PC-3 (cell line): ENCODE data around the gene SRRM1. TPM values are rescaled to one million over a fixed set of nuclear protein-coding genes. Genes with fewer than 3 reads are reported as not detected.
"Not testable (repeated sequence)": the region's sequence is repeated elsewhere in the genome, so short reads cannot be mapped to it uniquely, and the experiment has no call there.

Experiments
- ATAC-seq: fragments of 200-7000 bp; cut with Tn5 transposase; 2 replicates; pipeline ENCODE4 v1.9.1; 2020; ENCODE audit warnings: mild to moderate bottlenecking, moderate library complexity
- BruUV-seq: library from RNA; stranded (reverse); fragments of 400-500 nt; replicated peaks from 2 replicates; lab custom pipeline; 2021; lab: Mats Ljungman, UMichigan
- CTCF ChIA-PET: fragments of 300-600 bp; sonication (Branson Sonifier 250); formaldehyde crosslinking; loops from one replicate; lab custom pipeline; 2022; ENCODE audit warnings: antibody characterized with exemption; lab: Charles Lee
- POLR2A ChIA-PET: fragments of 300-600 bp; sonication (Branson Sonifier 250); formaldehyde crosslinking; loops from one replicate; lab custom pipeline; 2022; ENCODE audit warnings: antibody characterized with exemption; ENCODE audit not compliant: unreplicated experiment; lab: Charles Lee
- DNase-seq: peaks from one replicate; pipeline ENCODE4 v3.0.0-alpha.2; 2015
- H2AFZ ChIP-seq: fragments of 300-600 bp; sonication (generic); 2 replicates; pipeline ENCODE4 v1.6.0; 2016; ENCODE audit warnings: antibody characterized with exemption, low read length
- H3F3A ChIP-seq: fragments of 300-600 bp; sonication (generic); one replicate; pipeline ENCODE4 v1.6.0; 2017; ENCODE audit warnings: antibody characterized with exemption, low read length, control low read depth, mild to moderate bottlenecking; ENCODE audit not compliant: unreplicated experiment
- H3K27ac ChIP-seq: fragments of 300-600 bp; sonication (generic); 2 replicates; pipeline ENCODE4 v1.5.1; 2016; ENCODE audit warnings: mild to moderate bottlenecking, low read length
- H3K27me3 ChIP-seq: fragments of 300-600 bp; sonication (generic); 2 replicates; pipeline ENCODE4 v1.6.1; 2016; ENCODE audit warnings: low read length, mixed read lengths
- H3K36me3 ChIP-seq: fragments of 300-600 bp; sonication (generic); 2 replicates; pipeline ENCODE4 v1.6.1; 2016; ENCODE audit warnings: low read depth, mixed run types, low read length, mixed read lengths
- H3K4me1 ChIP-seq: fragments of 300-600 bp; sonication (generic); 2 replicates; pipeline ENCODE4 v1.5.1; 2016; ENCODE audit warnings: low read length; ENCODE audit not compliant: insufficient read depth
- H3K4me2 ChIP-seq: fragments of 300-600 bp; sonication (generic); 2 replicates; pipeline ENCODE4 v1.6.0; 2016; ENCODE audit warnings: low read length
- H3K4me3 ChIP-seq: fragments of 300-600 bp; sonication (generic); 2 replicates; pipeline ENCODE4 v1.5.1; 2016; ENCODE audit warnings: mild to moderate bottlenecking, low read length, mixed read lengths
- H3K79me2 ChIP-seq: fragments of 300-600 bp; sonication (generic); 2 replicates; pipeline ENCODE4 v1.6.1; 2017; ENCODE audit warnings: low read length, mixed read lengths
- H3K9ac ChIP-seq: fragments of 300-600 bp; sonication (generic); 2 replicates; pipeline ENCODE4 v1.6.0; 2016; ENCODE audit warnings: mild to moderate bottlenecking, low read length
- H3K9me2 ChIP-seq: fragments of 300-600 bp; sonication (generic); replicated peaks from 2 replicates; pipeline ENCODE4 v1.6.1; 2016; ENCODE audit warnings: mixed run types, low read length, mixed read lengths
- H3K9me3 ChIP-seq: fragments of 300-600 bp; sonication (generic); 2 replicates; pipeline ENCODE4 v1.6.1; 2016; ENCODE audit warnings: low read length, mixed read lengths
- H4K20me1 ChIP-seq: fragments of 300-600 bp; sonication (generic); 2 replicates; pipeline ENCODE4 v1.6.1; 2016; ENCODE audit warnings: low read length, mixed read lengths
- CTCF ChIP-seq: fragments of 300-600 bp; sonication (generic); conservative IDR thresholded peaks from 2 replicates; pipeline ENCODE4 v1.5.1; 2017; ENCODE audit warnings: antibody characterized with exemption, low read depth, mild to moderate bottlenecking, low read length
- EZH2 ChIP-seq: fragments of 300-600 bp; sonication (generic); IDR thresholded peaks from one replicate; pipeline ENCODE4 v1.6.1; 2017; ENCODE audit warnings: antibody characterized with exemption, mild to moderate bottlenecking, low read length; ENCODE audit not compliant: unreplicated experiment
- EZH2phosphoT487 ChIP-seq: fragments of 300-600 bp; sonication (generic); IDR thresholded peaks from 2 replicates; pipeline ENCODE4 v1.6.1; 2018; ENCODE audit warnings: mild to moderate bottlenecking, antibody characterized with exemption, low read length, borderline replicate concordance
- intact Hi-C: fragments of 100-400 bp; cut with micrococcal nuclease; formaldehyde crosslinking; loops from 2 replicates; pipeline ENCODE4 v1.9.0; 2023
- total RNA-seq: library from RNA; depleted of rRNA; stranded (reverse); fragments of >200 nt; gene quantifications from 2 replicates; pipeline ENCODE4 v1.2.3, GENCODE V29; 2014

The SRRM1 gene
- total RNA-seq, 1 experiment from 2014 or later = 30.7 TPM

- Histone ChIP-seq H3K4me2 (no peak overlapping the region), H3K9ac (no peak overlapping the region), H3K4me3 (no peak overlapping the region), H3K79me2 (no peaks in the 10 kb centered on the region), H3K27ac (no peak overlapping the region), H4K20me1 (no peaks in the 10 kb centered on the region), H3K9me2 (no peaks in the 10 kb centered on the region), H3F3A (no peaks in the 10 kb centered on the region), H3K9me3 (no peaks in the 10 kb centered on the region), H3K27me3 (no peaks in the 10 kb centered on the region), H3K4me1 (peaks cover 15% of the 10 kb centered on the region), H3K36me3 (no peaks in the 10 kb centered on the region), H2AFZ (no peak overlapping the region)
- TF ChIP-seq CTCF = no peak
- TF ChIP-seq EZH2 = no peak
- no peak for TF ChIP-seq EZH2phosphoT487
- intact Hi-C loops = no loop called here
- DNase-seq (no peak), ATAC-seq (no peak)
- ChIA-PET POLR2A (no interaction called here), CTCF (no interaction called here)
- no TSS peak for BruUV-seq
Observed at GRCh38 chr1:24717887-24718650, 75.0 kb downstream of the SRRM1 start.

- Histone ChIP-seq H3K36me3 (no peaks in the 10 kb centered on the region), H3K4me1 (peaks cover 24% of the 10 kb centered on the region), H3K9me2 (no peaks in the 10 kb centered on the region), H3K9me3 (no peaks in the 10 kb centered on the region), H3K27me3 (no peaks in the 10 kb centered on the region), H4K20me1 (no peaks in the 10 kb centered on the region), H3K4me3 (no peak overlapping the region), H2AFZ (peak overlapping the region; percentile 54), H3F3A (no peaks in the 10 kb centered on the region), H3K9ac (no peak overlapping the region), H3K79me2 (no peaks in the 10 kb centered on the region), H3K4me2 (no peak overlapping the region), H3K27ac (peak overlapping the region; percentile 28)
- ChIA-PET CTCF (no interaction called here), POLR2A (no interaction called here)
- TF ChIP-seq EZH2phosphoT487 (no peak), EZH2 (no peak), CTCF (no peak)
- intact Hi-C loops = no loop called here
- BruUV-seq = no TSS peak
- peak; percentile 70 for DNase-seq
- peak; percentile 44 for ATAC-seq
Observed at GRCh38 chr1:24720152-24720551, 77.0 kb downstream of the SRRM1 start.

DNA sequence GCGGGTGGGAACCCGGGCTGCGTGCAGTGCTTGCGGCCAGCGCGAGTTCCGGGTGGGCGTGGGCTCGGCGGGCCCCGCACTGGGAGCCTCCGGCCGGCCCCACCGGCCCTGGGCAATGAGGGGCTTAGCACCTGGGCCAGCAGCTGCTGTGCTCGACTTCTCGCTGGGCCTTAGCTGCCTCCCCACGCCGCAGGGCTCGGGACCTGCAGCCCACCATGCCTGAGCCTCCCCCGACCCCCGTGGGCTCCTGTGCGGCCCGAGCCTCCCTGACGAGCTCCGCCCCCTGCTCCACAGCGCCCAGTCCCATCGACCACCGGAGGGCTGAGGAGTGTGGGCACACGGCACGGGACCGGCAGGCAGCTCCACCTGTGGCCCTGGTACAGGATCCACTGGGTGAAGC, 78.4 kb downstream of the SRRM1 start:
- Histone ChIP-seq H3K4me1 (peaks cover 31% of the 10 kb centered on the region), H2AFZ (no peak overlapping the region), H3F3A (no peaks in the 10 kb centered on the region), H4K20me1 (no peaks in the 10 kb centered on the region), H3K9ac (no peak overlapping the region), H3K79me2 (no peaks in the 10 kb centered on the region), H3K9me2 (no peaks in the 10 kb centered on the region), H3K36me3 (no peaks in the 10 kb centered on the region), H3K9me3 (no peaks in the 10 kb centered on the region), H3K4me2 (no peak overlapping the region), H3K27me3 (no peaks in the 10 kb centered on the region), H3K4me3 (no peak overlapping the region), H3K27ac (no peak overlapping the region)
- POLR2A ChIA-PET = no interaction called here
- TF ChIP-seq EZH2phosphoT487 (no peak), CTCF (no peak), EZH2 (no peak)
- ATAC-seq = no peak
- no peak for DNase-seq
- CTCF ChIA-PET = no interaction called here
- no TSS peak for BruUV-seq
- intact Hi-C loops = no loop called here

GRCh38 chr1:24722073-24723035, 79.3 kb downstream of the SRRM1 start:
- H3K36me3 ChIP-seq, H3F3A ChIP-seq, ATAC-seq, DNase-seq, H3K9me2 ChIP-seq, H3K27ac ChIP-seq, H3K79me2 ChIP-seq, H3K9me3 ChIP-seq, H4K20me1 ChIP-seq, H2AFZ ChIP-seq, H3K4me3 ChIP-seq, H3K9ac ChIP-seq, H3K27me3 ChIP-seq, H3K4me2 ChIP-seq, BruUV-seq, intact Hi-C loops, POLR2A ChIA-PET: not testable (repeated sequence)
- CTCF ChIA-PET = interaction anchor here (0.7 kb wide), 1 partner anchor 39 kb away, joined by 5 read pairs; no protein-coding TSS in a partner anchor
- peaks cover 31% of the 10 kb centered on the region for H3K4me1 ChIP-seq
